ENCODE data around the gene TASOR.

The TASOR gene

DNA sequence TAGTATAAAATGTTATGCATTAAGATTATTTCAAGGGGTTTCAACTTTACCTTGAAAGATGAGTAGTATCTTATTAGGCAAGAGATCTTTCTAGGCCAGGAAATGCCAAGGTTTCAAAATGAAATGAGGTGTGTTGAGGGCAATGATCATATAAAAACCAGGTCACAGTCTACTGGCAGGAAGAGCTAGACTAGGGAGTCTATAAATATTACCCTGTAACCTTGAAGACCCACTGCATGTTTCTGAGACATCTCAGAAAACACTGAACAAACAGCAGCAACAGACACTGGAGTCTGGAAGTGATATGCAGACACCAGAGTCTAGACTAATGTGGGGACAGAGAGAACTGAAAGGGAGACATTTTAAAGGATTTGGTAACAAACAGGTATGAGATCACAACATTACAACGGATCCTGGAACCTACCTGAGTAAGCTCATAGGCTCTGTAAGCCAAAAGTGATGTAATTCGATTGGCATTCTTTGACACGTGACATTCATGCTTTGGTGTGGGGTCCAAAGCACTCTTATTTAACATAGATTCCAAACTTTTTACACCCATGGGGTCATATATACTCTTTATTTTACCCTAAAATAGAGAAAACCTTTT lies 15.0 kb downstream of the TASOR start:
- H2AFZ ChIP-seq (ENCODE audit: low read length): no peak overlapping the region
- H3K4me3 ChIP-seq (ENCODE audit: low read depth, low read length, poor library complexity, severe bottlenecking): no peak overlapping the region
- no peak overlapping the region for H3K4me2 ChIP-seq (ENCODE audit: low read length)
- no peaks in the 10 kb centered on the region for H3K4me1 ChIP-seq (ENCODE audit: insufficient read depth, low read length, severe bottlenecking)
- no peaks in the 10 kb centered on the region for H3F3A ChIP-seq (ENCODE audit: insufficient read depth, low read length)
- no peaks in the 10 kb centered on the region for H3K9me2 ChIP-seq (ENCODE audit: low read depth, low read length)
- TF ChIP-seq, protein P1, sequence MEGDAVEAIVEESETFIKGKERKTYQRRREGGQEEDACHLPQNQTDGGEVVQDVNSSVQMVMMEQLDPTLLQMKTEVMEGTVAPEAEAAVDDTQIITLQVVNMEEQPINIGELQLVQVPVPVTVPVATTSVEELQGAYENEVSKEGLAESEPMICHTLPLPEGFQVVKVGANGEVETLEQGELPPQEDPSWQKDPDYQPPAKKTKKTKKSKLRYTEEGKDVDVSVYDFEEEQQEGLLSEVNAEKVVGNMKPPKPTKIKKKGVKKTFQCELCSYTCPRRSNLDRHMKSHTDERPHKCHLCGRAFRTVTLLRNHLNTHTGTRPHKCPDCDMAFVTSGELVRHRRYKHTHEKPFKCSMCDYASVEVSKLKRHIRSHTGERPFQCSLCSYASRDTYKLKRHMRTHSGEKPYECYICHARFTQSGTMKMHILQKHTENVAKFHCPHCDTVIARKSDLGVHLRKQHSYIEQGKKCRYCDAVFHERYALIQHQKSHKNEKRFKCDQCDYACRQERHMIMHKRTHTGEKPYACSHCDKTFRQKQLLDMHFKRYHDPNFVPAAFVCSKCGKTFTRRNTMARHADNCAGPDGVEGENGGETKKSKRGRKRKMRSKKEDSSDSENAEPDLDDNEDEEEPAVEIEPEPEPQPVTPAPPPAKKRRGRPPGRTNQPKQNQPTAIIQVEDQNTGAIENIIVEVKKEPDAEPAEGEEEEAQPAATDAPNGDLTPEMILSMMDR (IDR thresholded peaks at IDR 0.05; ENCODE audit: low read length): no peak
- no peak for TF ChIP-seq EZH2 (IDR thresholded peaks at IDR 0.05; ENCODE audit: borderline replicate concordance, low read length)
- H3K27ac ChIP-seq (ENCODE audit: low read depth, low read length, poor library complexity, severe bottlenecking): no peak overlapping the region
- no peak overlapping the region for H3K9ac ChIP-seq (ENCODE audit: low read length)
- peaks cover 99% of the 10 kb centered on the region for H3K36me3 ChIP-seq (ENCODE audit: insufficient read depth, low read length)
- no peaks in the 10 kb centered on the region for H4K20me1 ChIP-seq (ENCODE audit: insufficient read depth, low read length)
- H3K27me3 ChIP-seq (ENCODE audit: insufficient read depth, low read length): no peaks in the 10 kb centered on the region
- no peaks in the 10 kb centered on the region for H3K9me3 ChIP-seq (ENCODE audit: low read length)
- no peaks in the 10 kb centered on the region for H3K79me2 ChIP-seq (ENCODE audit: insufficient read depth, low read length)

DNA sequence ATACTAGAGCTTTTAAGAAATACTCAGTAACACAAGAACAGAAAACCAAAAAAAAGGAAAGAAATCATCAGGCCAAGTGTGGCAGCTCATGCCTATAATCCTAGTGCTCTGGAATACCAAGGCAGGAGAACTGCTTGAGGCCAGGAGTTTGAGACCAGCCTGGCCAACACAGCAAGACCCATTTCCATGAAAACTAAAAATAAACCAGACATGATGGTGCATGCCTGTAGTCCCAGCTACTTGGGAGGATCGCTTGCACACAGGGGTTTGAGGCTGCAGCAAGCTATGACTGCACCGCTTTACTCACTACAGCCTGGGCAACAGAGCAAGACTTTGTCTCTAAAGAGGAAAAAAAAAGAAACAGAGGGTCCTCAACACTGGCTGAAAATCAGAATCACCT lies 18.2 kb downstream of the TASOR start:
- H3K9ac ChIP-seq (ENCODE audit: low read length): no peak overlapping the region
- no peak overlapping the region for H2AFZ ChIP-seq (ENCODE audit: low read length)
- H3K4me3 ChIP-seq (ENCODE audit: low read depth, low read length, poor library complexity, severe bottlenecking): no peak overlapping the region
- no peaks in the 10 kb centered on the region for H4K20me1 ChIP-seq (ENCODE audit: insufficient read depth, low read length)
- no peaks in the 10 kb centered on the region for H3K79me2 ChIP-seq (ENCODE audit: insufficient read depth, low read length)
- no peaks in the 10 kb centered on the region for H3K4me1 ChIP-seq (ENCODE audit: insufficient read depth, low read length, severe bottlenecking)
- H3K27ac ChIP-seq (ENCODE audit: low read depth, low read length, poor library complexity, severe bottlenecking): no peak overlapping the region
- H3K9me3 ChIP-seq (ENCODE audit: low read length): no peaks in the 10 kb centered on the region
- no peaks in the 10 kb centered on the region for H3K27me3 ChIP-seq (ENCODE audit: insufficient read depth, low read length)
- H3K9me2 ChIP-seq (ENCODE audit: low read depth, low read length): no peaks in the 10 kb centered on the region
- TF ChIP-seq, protein P1 (IDR thresholded peaks at IDR 0.05; ENCODE audit: low read length): no peak
- no peak for TF ChIP-seq EZH2 (IDR thresholded peaks at IDR 0.05; ENCODE audit: borderline replicate concordance, low read length)
- peaks cover 98% of the 10 kb centered on the region for H3K36me3 ChIP-seq (ENCODE audit: insufficient read depth, low read length)
- no peaks in the 10 kb centered on the region for H3F3A ChIP-seq (ENCODE audit: insufficient read depth, low read length)
- H3K4me2 ChIP-seq (ENCODE audit: low read length): no peak overlapping the region

GRCh38 chr3:56655709-56656108 lies 27.4 kb downstream of the TASOR start:
- peaks cover 95% of the 10 kb centered on the region for H3K36me3 ChIP-seq (ENCODE audit: insufficient read depth, low read length)
- no peak overlapping the region for H2AFZ ChIP-seq (ENCODE audit: low read length)
- no peak overlapping the region for H3K4me2 ChIP-seq (ENCODE audit: low read length)
- H3K27me3 ChIP-seq (ENCODE audit: insufficient read depth, low read length): no peaks in the 10 kb centered on the region
- H3K9me2 ChIP-seq (ENCODE audit: low read depth, low read length): no peaks in the 10 kb centered on the region
- H4K20me1 ChIP-seq (ENCODE audit: insufficient read depth, low read length): no peaks in the 10 kb centered on the region
- no peaks in the 10 kb centered on the region for H3F3A ChIP-seq (ENCODE audit: insufficient read depth, low read length)
- no peak overlapping the region for H3K4me3 ChIP-seq (ENCODE audit: low read depth, low read length, poor library complexity, severe bottlenecking)
- no peaks in the 10 kb centered on the region for H3K9me3 ChIP-seq (ENCODE audit: low read length)
- H3K79me2 ChIP-seq (ENCODE audit: insufficient read depth, low read length): peaks cover 6% of the 10 kb centered on the region; the same call in 1 of the 2 replicates
- no peak overlapping the region for H3K9ac ChIP-seq (ENCODE audit: low read length)
- H3K27ac ChIP-seq (ENCODE audit: low read depth, low read length, poor library complexity, severe bottlenecking): no peak overlapping the region
- TF ChIP-seq EZH2 (IDR thresholded peaks at IDR 0.05; ENCODE audit: borderline replicate concordance, low read length): no peak
- TF ChIP-seq, protein P1 (IDR thresholded peaks at IDR 0.05; ENCODE audit: low read length): no peak
- no peaks in the 10 kb centered on the region for H3K4me1 ChIP-seq (ENCODE audit: insufficient read depth, low read length, severe bottlenecking)

All from OCI-LY1 (cell line).